GM19438 (cell line): ENCODE results near the gene AXL.
A peak's percentile ranks its signal among the peaks of the same experiment; 100 is the strongest.
"Not testable (repeated sequence)": the region's sequence is repeated elsewhere in the genome, so short reads cannot be mapped to it uniquely, and the experiment has no call there.

Experiments used
- ATAC-seq: cut with Tn5 transposase; IDR thresholded peaks from one replicate; pipeline ENCODE4 v1.9.1; 2021; ENCODE audit warnings: low read depth; ENCODE audit not compliant: unreplicated experiment

AXL gene

DNA sequence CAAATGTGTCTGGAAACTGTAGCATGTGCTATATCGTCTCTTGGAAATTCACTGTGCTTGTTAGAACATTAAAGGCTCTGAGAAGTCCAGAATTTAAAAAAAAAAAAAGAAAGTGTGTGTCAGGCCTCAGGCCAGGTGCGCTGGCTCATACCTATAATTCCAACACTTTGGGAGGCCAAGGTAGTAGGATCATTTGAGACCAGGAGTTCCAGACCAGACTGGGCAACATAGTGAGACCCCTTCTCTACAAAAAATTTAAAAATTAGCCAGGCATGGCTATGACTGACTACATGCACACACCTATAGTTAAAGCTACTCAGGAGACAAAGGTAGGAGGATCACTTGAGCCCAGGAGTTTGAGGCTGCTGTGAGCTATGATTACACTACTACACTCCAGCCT, 50.0 kb downstream of the AXL start:
- ATAC-seq: no peak

- no peak for ATAC-seq
Observed at GRCh38 chr19:41269571-41269970, 50.5 kb downstream of the AXL start.

DNA sequence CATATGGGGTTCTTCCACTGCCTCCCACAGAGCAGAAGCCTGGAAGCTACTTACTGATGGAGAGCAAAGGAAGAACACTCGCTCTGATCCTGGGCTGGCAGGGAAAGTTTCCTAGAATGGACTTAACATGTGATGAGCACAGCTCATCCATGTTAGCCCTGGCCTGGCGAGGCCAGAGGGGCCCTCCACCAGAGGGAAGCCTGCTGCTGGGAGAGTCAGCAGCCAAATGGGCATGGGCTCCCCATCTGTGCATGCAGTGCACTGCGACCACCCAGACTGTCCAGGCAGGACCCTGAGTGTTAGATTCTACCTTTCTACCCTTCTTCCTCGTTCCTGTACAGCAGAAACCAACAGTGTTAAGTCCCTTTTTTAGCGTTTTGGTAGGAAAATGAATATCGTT, 54.1 kb downstream of the AXL start:
- ATAC-seq: no peak

- ATAC-seq: no peak
Observed at GRCh38 chr19:41274802-41275201, 55.8 kb downstream of the AXL start.

DNA sequence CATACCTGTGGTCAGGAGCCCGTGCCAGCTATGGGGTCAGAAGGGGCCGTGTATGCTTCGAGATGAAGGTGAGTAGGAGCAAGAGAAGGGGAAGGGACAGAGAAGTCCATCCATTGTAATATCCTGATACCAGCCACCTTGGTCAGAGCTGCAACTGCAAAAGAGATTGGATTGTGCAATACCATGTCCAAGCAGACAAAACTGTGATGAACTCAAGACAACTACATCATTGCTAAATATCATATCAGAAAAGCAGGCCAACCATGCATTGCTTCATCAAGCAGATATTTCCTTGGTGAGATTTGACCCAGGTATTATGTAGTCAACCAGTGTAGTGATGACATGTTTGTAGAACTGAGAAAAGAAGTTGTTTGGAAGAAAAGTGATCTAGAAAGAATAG, 57.2 kb downstream of the AXL start:
- no peak for ATAC-seq

- ATAC-seq: no peak
Observed at GRCh38 chr19:41278478-41278877, 59.5 kb downstream of the AXL start.

DNA sequence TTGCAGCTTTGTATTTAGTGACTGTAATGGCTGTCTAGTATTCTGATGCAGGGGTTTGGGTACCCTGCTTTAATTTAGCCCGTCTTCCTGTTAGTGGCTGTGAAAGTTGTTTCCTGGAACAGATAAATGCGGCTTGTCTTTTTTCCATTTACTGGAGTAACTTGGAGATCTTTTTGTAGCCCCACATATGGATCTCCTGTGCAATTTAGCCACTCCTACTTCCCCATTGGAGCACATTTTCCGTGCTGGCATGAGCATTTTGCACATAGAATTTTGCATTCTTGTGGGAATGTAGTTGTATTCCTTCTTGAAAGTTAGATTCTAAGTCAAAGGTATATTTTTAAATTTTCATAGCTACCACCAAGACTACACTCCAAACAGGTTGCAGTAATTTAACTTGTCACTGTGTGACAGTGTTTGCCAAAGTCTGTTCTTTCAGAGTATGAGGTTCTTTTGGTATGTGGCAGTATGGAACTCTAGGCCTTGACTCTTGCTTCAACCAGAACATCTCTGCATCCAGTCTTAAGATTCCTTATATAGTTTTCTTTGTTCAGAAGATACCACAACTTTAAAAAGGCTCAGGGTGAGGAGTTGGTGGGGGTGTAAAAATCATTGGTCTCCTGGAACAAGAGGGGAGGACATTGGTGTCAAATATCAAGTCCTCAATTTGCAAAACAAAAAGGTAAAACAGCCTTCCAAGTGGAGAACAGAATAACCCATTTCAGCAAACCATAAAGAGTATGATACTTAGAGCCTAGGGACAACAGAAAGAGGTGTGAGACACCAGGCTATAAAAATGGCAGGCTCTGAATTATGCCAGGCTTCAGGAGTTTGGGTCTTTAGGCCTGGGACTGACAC, 69.9 kb downstream of the AXL start:
- no peak for ATAC-seq

DNA sequence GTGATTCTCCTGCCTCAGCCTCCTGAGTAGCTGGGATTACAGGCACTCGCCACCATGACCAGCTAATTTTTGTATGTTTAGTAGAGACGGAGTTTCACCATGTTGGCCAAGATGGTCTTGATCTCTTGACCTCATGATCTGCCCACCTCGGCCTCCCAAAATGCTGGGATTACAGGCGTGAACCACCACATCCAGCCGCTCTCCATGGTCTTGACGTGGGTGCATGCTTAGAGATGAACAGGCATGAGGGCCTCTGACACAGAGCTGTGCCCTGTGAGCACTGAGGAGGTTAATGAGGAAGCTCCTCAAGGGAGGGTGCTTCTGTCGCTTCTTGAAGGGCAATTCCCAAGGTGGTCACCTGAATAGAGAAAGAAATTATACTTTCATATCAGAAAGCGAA, 70.8 kb downstream of the AXL start:
- not testable (repeated sequence) for ATAC-seq

GRCh38 chr19:41294393-41294792, 75.4 kb downstream of the AXL start:
- no peak for ATAC-seq

- ATAC-seq: no peak
Observed at GRCh38 chr19:41295499-41295898, 76.5 kb downstream of the AXL start.

DNA sequence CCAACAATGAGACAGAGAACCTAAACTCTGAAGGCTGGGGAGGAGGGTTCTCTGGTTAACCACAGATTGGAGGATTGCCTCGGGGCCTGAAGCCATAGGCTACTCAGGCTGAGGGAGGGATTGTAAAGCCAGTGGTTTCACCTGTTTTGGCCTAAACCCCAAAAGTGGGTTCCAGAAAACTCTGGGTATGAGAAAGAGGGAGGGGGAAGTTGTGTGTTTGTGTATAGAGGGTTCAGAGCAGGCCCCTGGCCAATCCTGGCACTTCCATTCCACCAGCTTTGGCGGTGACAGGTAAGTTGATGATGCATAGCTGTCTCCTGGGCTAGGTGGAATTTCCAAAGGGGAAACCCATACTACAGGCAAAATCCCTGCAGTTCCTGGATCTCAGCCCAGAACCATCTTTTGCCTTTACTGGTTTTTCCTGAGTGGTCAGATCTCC, 77.4 kb downstream of the AXL start:
- ATAC-seq: no peak

DNA sequence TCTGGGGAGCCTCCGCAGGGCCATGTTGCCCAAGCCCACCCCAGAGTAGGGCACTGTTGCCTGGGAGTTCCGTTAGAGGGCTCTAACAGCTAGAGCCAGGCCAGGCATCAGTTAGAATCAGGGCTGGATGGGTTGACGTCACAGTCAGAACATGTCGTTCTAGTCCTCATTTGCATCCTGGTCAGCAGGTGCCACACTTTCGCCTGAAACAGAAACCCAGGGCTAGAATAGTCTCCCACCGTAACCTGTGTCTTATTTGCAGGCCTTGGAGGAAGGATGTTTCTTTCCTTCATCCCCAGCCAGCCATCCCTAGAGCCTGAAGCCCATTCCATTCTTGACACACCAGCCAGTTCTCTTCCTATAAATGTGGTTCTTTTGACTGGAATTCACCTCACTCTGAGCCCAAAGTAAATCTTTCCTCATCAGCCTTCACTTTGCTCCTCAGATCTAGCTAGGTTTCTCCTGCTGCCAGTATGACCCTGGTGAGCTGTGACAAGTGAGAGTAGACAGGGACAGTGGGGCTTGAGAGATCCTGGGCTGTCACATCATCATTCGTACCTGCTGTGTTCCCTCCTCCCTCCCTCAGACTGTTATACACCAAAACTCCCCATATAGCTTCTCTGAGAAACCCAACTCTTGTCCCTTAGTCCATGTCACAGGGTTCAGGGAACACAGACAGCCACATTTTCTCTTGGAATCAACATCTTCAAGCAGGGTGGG, 78.8 kb downstream of the AXL start:
- peak; percentile 71 for ATAC-seq

DNA sequence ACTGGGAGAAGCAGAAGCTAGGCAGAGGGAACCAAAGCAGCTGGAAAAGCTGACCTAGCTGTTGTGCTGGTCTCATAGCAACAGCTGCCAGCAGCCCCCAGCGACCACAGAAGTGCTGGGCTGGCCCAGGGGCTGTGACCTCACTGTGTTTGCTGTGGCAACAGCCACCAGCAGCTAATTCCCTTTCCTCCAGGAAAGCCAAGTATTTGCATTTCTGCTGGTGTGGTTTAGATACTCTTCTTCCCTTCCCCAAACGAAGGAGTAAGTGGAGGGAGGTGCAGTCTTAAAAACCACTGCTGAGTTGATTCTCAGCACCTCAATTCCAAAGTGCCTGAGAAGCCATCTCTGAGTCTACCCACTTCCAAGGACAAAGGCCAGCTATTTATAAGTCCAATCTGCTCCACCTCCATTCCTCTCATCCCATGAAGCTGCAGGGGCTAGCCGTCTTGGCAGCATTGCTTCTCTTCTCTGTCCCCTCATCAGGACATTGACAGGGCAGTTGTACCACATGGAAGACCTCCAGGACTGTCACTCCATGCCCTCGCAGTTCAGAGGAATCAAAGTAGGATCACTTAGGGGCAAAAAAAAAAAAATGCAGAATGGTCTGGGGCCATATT, 79.4 kb downstream of the AXL start:
- ATAC-seq: no peak

DNA sequence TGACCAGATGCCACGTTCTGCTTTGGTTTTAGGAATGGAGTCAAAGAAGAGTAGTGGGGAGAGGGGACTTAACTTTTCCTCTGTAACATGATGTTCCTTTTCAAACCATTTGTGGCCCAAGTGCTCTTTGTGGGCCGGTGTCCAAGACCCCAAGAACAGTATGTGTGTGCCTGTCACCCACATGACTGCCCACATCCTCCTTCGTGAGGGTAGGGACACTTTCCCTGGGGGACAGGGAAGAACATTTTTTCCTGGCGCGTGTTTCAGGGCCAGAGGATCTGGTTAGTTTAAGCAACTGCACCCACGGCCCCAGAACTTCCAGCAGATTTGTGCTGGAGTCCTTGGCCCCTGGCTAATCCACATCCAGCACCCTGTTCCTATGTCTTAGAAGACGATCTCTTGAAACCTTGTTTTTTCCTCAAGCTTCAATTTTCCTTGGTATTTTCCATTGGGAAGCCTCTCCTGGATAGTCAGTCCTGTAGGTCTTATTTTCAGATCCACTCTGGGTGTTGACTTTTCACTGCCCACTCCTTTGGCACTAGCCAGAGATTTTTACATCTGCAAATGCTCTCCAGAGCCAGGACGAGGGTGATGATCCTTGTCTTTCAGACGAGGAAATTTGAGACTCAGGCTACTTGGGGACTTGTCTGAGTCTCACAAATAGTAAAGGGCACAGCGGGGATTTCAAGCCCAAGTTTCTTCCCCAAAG, 80.2 kb downstream of the AXL start:
- no peak for ATAC-seq

DNA sequence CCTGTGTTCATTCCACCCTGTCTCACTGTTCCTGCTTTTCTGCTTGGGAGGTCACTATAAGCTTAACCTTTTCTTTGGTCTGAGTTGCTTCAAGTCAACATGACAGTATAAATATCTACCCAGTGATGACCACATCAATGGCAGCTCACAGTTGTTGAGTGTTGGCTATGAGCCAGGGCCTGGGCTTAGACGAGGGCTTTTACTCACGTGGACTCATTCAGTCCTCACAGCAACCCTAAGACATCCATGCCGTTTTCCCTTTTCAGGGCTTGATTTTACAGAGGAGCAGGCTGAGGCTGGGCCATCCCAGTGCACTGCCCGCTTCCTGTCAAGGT, 80.7 kb downstream of the AXL start:
- ATAC-seq: no peak

DNA sequence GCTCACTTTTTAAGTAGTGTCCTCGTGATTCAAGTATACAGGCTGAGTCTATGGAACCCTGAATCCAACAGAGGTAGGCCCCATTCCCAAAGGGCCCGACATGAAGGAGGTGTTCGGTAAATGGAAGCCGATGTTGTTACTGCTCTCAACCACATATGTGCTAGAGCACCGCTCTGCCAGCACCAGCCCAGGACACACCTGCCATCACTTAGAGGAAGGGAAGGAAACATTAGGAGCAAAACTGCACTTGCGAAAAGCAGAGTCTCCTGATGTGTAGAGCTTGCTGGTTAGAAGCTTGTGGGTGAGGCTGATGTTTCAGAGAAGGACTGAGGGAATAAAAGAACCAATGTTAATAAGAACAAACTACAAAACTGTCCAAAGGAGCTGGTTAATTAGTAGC, 81.5 kb downstream of the AXL start:
- no peak for ATAC-seq

DNA sequence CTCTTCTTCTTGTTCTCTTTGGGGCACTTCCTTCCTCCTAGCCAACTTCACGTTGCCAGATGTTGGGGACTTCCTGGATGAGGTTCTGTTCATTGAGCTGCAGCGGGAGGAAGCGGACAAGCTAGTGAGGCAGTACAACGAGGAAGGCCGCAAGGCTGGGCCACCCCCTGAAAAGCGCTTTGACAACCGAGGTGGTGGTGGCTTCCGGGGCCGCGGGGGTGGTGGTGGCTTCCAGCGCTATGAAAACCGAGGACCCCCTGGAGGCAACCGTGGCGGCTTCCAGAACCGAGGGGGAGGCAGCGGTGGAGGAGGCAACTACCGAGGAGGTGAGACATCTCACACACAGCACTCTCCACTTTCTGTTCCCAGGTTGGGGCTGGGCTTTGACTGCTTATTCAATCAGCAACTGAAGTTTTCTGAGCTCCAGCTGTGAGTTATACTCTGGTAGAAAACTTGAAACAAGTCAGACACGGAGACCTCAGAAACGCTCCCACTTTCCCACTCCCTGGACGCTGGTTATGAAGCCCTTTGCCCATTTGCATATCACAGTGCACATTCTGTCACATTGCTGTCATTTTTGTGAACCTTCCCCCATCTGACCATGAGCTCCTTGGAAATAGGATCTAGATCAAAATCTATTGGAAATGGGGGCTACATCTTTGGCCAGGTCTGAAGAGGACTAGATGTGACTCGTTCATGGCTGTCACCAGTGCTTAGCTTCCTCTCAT, 83.8 kb downstream of the AXL start:
- ATAC-seq: no peak

DNA sequence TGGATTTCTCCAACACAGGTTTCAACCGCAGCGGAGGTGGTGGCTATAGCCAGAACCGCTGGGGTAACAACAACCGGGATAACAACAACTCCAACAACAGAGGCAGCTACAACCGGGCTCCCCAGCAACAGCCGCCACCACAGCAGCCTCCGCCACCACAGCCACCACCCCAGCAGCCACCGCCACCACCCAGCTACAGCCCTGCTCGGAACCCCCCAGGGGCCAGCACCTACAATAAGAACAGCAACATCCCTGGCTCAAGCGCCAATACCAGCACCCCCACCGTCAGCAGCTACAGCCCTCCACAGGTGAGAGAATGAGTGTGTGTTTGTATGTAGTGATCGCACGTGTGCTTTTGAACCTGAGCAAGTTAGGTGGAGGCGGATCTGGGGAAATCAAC, 84.9 kb downstream of the AXL start:
- ATAC-seq: no peak

- ATAC-seq: no peak
Observed at GRCh38 chr19:41304706-41305483, 85.9 kb downstream of the AXL start.
